Activated CD8-positive, alpha-beta memory T cell treated with anti-CD3 and anti-CD28 coated beads, Interleukin-2, amount 50 U/mL, for 1 hour (primary cell): ENCODE measurements around the gene NAAA.
"Not testable (repeated sequence)": the region's sequence is repeated elsewhere in the genome, so short reads cannot be mapped to it uniquely, and the experiment has no call there.

Experiments
- DNase-seq: peaks from one replicate; pipeline ENCODE4 v3.0.0-alpha.2; 2020; ENCODE audit errors: extremely low read depth

The NAAA gene

GRCh38 chr4:75919920-75920319 lies 20.9 kb downstream of the NAAA start:
- DNase-seq, result no peak

GRCh38 chr4:75916091-75916661 lies 24.6 kb downstream of the NAAA start:
- DNase-seq, result no peak

GRCh38 chr4:75912968-75913367 lies 27.8 kb downstream of the NAAA start:
- DNase-seq, result no peak

- DNase-seq, result not testable (repeated sequence)
Measured at GRCh38 chr4:75910831-75911230, 30.0 kb downstream of the NAAA start.

GRCh38 chr4:75909405-75909804 lies 31.4 kb downstream of the NAAA start:
- no peak for DNase-seq

- DNase-seq, result no peak
Measured at GRCh38 chr4:75908555-75908954, 32.3 kb downstream of the NAAA start.

GRCh38 chr4:75907966-75908365 lies 32.8 kb downstream of the NAAA start:
- DNase-seq, result no peak

GRCh38 chr4:75904076-75904475 lies 36.7 kb downstream of the NAAA start:
- DNase-seq, result no peak

- DNase-seq, result no peak
Measured at GRCh38 chr4:75902352-75902751, 38.5 kb downstream of the NAAA start, which contains the start of gene PPEF2. Gene PPEF2 (minus strand): TSS chr4:75902452. CDS start chr4:75896325, 6,127 bp downstream.

GRCh38 chr4:75898536-75898935 lies 42.3 kb downstream of the NAAA start:
- no peak for DNase-seq

- no peak for DNase-seq
Measured at GRCh38 chr4:75895744-75896314, 45.0 kb downstream of the NAAA start.

- no peak for DNase-seq
Measured at GRCh38 chr4:75892508-75892907, 48.3 kb downstream of the NAAA start.

- DNase-seq, result no peak
Measured at GRCh38 chr4:75891611-75892010, 49.2 kb downstream of the NAAA start.

GRCh38 chr4:75889537-75890199 lies 51.1 kb downstream of the NAAA start:
- no peak for DNase-seq

GRCh38 chr4:75886104-75886503 lies 54.7 kb downstream of the NAAA start:
- DNase-seq, result no peak

GRCh38 chr4:75881476-75881875 lies 59.3 kb downstream of the NAAA start:
- DNase-seq, result no peak

- no peak for DNase-seq
Measured at GRCh38 chr4:75880278-75880677, 60.5 kb downstream of the NAAA start.

GRCh38 chr4:75878246-75878756 lies 62.5 kb downstream of the NAAA start:
- DNase-seq, result no peak

GRCh38 chr4:75876218-75876617 lies 64.6 kb downstream of the NAAA start:
- DNase-seq, result no peak

- no peak for DNase-seq
Measured at GRCh38 chr4:75869100-75869499, 71.7 kb downstream of the NAAA start.

GRCh38 chr4:75867130-75867529 lies 73.7 kb downstream of the NAAA start:
- DNase-seq, result no peak
